HG03103 (cell line): ENCODE measurements around the gene CRX.
"Not testable (repeated sequence)": the region's sequence is repeated elsewhere in the genome, so short reads cannot be mapped to it uniquely, and the experiment has no call there.

Source experiments
- ATAC-seq: cut with Tn5 transposase; IDR thresholded peaks from one replicate; pipeline ENCODE4 v1.9.1; 2021; ENCODE audit warnings: low read depth; ENCODE audit not compliant: unreplicated experiment

The CRX gene

DNA sequence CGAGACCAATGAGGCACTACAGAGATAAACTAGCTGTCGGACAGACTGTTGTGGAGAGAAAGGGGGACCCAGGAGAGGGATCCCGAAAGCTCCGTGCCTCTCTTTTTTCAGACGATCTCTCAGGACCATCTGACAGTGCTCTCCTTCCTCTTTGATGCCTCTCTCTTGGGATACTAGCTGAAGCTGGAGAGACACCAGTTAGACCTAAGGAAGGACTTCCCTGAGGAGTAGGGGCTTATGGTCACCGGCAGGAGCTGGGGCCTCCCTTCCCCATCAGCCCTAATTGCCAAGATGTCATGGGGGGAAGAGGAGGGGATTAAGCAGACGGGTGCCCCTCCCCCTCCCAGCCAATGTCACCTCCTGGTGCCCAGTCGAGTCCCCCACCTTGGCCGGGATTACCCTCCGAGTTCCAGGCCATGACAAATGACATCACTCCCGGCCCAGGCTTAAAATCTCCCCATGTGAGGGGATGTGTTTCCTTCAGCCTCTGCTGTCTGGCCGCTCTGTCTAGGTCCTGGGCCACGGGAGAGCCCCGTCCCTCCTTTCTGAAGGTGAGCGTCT lies at the start of gene CRX:
CRX (plus strand) TSS at position 478 of the 561 bp plus-strand sequence. CDS start 12,507 bp downstream, outside the sequence.
- no peak for ATAC-seq

DNA sequence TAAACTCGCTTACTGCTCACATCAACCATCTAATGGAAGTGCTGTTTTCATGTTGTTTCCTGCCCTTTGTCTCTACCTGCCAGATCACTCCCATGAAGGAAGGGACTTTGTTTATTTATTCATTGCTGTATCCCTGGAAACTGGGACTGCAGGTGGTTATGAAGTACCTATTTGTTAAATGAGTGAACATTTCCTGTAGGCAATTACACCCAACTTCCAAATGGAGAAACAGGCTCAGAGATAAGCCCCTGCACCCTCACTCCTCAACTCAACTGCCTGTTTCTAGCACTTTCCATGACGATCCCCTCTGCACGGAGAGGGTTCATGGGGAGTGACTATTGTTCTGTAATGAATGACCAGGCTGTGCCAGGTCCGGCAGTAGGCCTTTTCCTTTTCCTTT lies 45.2 kb upstream of the CRX start:
- no peak for ATAC-seq

DNA sequence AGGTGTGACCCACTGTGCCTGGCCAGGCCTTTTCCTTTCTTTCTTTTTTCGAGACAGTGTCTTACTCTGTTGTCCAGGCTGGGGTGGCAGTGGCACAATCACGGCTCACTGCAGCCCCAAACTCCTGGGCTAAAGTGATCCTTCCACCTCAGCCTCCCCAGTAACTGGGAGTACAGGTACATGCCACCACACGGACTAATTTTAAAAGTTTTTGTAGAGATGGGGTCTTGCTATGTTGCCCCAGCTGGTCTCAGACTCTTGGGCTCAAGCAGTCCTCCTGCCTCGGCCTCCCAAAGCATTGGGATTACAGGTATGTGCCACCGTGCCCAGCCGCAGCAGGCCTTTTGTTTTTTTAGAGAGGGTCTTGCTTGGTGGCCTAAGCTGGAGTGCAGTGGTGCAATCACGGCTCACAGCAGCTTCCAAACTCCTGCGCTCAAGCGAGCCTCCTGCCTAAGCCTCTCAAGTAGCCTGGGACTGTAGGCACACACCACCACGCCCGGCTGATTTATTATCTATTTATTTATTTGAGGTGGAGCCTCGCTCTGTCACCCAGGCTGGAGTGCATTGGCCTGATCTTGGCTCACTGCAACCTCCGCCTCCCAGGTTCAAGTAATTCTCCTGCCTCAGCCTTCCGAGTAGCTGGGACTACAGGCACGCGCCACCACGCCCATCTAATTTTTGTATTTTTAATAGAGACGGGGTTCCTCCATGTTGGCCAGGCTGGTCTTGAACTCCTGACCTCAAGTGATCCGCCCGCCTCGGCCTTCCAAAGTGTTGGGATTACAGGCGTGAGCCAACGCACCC lies 44.3 kb upstream of the CRX start:
- ATAC-seq = not testable (repeated sequence)

DNA sequence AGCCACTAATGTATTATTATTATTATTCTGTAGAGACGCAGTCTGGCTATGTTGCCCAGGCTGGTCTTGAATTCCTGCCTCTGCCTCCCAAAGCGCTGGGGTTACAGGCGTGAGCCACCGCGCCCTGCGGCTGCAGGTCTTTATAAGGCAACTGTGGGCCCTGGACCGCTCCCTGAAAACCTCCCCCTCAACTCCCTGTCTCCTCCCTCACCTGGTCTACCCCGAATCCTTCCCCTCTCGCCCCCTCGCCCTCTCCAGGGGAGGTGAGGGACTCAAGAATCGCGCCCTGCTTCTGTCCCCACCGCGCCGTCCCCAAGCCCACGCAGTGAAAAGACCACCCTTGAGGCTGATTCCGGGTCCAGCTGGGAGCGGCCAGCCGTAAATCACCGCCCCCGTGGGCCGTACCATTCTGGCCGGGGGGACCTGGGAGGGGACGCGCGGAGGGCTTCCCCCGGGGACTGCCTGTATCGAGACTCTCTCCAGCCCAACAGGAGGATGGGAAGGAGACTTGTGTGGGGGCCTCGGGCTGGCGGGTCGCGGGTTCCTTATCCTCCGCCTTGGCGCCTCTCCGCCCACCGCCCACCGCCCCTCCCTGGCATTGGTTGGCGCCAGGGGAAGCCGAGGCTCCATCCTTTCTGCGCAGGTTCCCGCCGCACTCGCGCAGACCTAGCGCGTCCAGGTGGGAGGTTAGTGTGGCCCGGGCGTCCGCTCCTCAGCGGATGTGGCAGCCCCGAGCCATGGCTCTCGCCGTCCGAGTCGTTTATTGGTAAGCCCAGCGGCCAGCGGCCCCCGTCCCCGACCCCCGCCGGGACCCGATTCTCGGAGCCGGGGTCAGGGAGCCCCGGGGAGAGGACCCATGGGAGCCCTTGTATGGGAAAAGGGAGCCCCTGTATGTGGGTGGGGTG lies 43.4 kb upstream of the CRX start, which contains the start of gene SELENOW:
SELENOW (plus strand) TSS at position 655 of the 905 bp plus-strand sequence; CDS start at position 738, 83 bp downstream.
- ATAC-seq = no peak

DNA sequence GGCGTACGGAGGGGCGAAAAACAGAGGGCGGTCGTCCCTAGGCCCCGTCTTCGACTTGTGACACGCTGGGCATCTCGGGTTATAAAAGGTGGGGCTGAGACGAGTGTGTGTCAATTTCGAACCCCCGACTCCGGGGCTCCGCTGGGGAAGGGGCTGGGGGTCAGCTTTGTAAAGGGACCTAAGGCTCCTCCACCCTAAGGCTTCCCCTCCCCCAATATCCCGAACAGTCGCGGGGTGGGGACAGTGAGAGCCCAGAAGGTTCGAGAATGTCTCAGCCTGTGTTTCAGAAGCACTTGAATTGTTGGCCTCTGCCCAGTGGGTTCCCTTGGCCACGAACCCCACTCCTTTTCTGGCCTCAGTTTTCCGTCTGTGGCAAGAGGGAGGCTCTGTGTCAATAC lies 42.8 kb upstream of the CRX start:
- ATAC-seq = no peak

DNA sequence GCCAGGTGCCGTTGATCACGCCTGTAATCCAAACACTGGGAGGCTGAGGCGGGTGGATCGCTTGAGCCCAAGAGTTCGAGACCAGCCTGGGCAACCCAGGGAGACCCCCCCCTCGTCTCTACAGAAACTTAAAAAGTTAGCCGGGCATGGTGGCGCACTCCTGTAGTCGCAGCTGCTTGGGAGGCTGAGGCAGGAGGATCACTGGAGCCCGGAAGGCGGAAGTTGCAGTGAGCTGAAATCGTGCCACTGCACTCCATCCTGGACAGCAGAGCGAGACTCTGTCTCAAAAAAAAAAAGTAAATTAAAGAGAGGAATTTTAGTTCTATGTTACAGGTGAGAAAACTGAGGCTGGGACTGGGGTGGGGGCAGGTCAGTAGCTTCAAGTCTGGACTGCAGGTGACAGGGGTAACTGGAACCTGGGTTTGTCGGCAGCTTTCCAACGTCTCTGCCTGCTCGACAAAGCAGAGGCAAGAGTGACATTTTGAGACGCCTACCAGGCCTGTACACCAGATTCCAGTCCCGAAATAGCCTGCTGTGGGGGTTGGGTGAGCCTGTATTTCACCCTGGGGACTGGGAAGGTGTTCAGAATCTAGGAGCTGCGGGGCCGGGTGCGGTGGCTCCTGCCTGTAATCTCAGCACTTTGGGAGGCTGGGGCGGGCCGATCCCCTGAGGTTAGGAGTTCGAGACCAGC lies 42.1 kb upstream of the CRX start:
- ATAC-seq = no peak

DNA sequence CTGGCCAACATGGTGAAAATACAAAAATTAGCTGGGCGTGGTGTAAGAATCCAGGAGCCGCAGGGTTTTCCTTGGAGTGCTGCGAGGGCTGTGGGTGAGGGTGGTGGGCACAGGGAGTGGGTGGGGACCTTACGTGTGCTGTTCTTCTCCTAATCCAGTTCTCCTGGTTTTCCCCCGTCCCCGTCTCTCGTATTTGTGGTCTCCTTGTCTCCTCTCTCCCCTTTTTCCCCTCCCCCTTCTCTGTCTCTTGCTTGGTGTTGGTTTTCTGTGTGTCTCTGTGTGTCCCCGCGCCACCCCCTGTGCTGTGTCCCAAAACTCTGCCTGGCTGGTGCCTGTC lies 41.6 kb upstream of the CRX start:
- no peak for ATAC-seq

DNA sequence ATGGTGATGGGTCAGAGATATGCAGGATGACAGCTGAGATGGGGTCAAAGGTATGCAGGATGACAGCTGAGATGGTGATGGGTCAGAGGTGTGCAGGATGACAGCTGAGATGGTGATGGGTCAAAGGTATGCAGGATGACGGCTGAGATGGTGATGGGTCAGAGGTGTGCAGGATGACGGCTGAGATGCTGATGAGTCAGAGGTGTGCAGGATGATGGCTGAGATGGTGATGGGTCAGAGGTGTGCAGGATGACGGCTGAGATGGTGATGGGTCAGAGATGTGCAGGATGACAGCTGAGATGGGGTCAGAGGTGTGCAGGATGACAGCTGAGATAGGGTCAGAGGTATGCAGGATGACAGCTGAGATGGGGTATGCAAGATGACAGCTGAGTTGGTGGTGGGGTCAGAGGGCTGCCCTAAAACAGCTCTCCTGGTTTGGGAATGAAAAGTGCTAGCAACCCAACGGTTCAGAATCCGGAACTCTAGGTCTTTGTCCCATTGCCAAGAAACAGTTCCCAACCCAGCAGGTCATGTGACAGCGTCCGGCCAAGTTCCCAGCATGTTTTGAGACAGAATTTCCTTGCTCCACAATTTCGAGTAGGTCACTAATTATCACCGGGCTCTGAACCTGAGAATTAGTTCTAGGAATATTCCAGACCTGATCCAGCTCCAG lies 40.0 kb upstream of the CRX start:
- no peak for ATAC-seq

DNA sequence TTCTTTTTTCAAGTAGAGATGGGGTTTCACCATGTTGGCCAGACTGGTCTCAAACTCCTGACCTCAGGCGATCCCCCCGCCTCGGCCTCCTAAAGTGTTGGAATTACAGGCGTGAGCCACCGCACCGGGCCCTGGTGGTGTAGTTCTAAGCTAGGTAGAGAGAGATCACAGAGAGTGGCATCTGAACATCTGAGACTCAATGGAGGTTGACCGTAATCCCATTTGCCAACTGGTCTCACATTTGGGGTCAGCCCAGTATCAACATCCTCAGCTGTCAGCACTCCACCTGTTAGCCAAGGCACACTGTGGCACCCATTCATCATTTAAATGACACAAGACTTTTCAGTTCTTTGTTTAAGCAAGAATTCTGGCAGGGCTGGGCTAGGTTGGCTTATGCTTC lies 35.2 kb upstream of the CRX start:
- ATAC-seq = no peak

DNA sequence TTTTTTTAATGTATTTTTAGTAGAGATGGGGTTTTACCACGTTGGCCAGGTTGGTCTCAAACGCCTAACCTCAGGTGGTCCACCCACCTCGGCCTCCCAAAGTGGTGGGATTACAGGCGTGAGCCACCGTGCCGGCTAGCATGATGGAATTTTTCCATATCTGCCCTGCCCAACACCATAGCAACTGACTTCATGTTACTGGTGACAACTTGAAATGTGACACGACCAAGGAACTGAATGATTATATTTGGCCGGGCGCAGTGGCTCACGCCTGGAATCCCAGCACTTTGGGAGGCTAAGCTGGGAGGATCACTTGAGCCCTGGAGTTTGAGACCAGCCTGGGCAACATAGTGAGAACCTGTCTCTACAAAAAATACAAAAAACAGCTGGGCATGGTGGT lies 34.4 kb upstream of the CRX start:
- not testable (repeated sequence) for ATAC-seq

DNA sequence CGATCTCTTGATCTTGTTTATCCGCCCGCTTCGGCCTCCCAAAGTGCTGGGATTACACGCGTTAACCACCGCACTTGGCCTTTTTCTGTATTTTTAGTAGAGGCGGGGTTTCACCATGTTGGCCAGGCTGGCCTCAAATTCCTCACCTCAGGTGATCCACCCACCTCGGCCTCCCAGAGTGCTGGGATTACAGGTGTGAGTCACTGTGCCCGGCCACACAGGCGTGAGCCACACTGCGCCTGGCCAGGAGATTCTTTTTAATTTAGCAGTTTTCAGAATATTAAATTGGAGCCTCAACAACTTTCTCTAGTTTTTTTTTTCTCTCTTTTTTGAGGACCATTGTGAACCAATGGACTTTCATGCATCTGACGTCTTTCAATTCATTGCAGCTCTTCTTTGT lies 31.9 kb upstream of the CRX start:
- ATAC-seq = not testable (repeated sequence)

DNA sequence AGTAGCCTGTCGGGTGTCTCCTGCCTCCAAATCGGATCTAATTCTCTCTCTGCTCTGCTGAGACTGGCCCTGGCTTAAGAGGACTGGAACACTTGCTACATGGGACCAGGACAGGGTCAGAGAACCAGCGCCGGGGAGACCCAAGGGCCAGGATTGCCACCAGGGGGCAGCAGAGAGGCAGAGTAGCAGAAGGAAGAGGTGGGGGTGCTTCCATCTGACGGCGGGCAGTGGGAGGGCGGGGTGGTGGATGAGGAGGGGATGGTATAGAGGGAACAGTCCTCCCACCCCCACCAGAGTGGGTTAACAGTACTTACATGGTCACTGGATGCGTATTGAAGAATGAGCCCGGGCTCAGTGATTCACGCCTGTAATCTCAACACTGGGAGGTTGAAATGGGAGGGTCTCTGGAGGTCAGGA lies 31.3 kb upstream of the CRX start:
- ATAC-seq = no peak

DNA sequence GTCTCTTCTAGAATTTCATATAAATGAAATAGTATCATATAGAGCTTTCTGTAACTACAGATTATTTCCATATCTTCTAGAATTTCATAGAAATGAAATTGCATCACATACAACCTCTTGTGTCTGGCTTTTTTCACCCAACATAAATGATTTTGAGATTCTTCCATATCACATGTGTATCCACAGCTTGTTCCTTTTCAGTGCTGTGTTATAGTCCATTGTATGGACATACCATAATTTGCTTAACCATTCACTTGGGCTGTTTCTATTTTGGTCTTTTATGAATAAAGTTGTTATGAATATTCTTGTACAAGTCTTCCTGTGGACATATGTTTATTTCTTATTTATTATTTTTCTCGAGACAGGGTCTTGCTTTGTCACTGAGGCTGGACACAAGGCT lies 29.1 kb upstream of the CRX start:
- ATAC-seq = no peak

DNA sequence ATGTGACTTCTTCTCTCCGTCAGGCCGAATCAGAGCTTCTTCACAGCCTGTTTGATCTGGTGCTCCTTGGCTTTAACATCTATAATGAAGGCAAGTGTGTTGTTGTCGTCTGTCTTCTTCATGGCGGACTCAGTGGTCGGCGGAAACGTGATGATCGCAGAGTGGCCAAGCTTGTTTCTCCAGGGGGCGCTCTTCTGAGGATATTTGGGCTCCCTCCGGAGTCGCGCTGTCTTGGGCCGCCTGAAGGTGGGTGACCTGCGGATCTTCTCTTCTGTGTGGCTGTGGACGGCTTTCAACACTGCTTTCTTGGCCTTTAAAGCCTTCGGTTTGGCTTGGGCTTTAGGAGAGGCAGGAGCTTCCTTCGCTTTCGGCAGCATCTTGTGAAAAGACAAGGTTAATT lies 27.2 kb upstream of the CRX start:
- ATAC-seq = no peak

DNA sequence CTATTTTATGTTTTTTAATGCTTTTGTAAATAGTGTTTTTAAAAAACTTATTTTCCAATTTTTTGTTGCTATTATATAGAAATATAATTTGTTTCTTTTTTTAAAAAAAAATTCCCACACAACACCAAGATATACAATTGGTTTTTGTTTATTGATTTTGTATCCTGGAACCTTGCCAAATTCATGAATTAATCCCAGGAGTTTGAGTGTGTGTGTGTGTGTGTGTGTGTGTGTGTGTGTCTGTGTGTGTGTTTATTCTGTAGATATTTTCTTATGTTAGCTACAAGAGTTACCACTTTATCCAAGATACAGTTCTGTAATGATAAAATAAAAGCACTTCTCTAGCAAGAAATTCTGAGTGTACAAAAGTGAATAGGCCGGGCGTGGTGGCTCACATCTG lies 25.0 kb upstream of the CRX start:
- no peak for ATAC-seq

DNA sequence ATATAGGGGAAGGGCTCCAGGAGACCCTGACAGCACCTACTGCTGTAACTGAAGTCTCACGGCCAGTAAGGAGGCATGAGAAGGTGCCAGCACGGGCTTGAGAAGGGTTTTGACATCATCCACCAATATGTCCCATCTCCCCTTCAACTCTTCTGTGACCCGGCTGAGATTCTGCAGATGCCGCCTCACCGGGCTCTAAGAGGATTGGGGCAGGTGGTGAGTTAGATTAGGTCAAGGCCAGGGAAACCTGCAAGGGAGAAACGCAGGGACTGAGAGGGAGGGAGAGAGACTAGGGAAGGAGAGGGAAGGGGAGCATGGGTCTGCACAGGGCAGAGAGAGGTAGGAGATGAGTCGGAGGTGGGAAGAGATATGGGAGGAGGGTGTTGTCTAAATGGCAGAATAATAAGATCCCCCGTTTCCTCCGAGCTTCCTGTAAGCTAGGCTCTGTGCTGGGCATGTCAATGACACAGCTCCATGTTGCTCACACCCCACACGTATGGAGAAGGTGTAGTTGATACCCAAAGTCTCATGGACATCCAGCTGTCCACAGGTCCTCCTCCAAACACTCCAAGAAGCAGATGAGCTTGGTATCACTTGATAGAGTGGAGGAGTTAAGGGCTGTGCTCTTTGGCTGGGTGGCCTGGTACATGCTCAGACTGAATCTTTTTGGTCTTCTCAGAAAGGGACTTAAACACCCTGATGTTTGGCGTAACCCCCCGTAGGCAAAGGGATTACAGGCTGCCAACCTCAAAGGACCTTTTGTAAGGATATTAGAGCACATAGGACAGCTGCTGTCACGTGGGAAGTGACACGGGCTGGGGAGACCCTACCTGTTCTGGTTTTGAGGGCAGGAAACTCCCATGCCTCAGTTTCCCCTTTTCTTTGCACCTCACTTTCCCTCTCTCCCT lies 23.5 kb upstream of the CRX start:
- no peak for ATAC-seq

DNA sequence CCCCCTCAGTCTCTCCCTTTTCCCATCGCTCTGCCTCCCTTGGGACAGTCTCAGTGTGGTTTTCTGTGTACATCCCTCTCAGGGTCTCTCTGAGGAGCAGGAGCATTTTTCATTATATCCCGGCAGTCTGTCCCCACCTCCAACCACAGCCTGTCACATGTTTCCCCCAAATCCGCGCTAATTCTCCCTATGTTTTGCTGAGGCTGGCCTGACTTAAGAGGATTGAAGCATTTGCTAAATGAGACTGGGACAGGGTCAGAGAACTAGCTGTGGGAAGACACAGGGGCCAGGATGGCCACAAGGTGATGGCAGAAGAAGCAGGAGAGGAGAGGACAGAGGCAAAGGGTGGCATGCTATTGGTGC lies 22.9 kb upstream of the CRX start:
- no peak for ATAC-seq

DNA sequence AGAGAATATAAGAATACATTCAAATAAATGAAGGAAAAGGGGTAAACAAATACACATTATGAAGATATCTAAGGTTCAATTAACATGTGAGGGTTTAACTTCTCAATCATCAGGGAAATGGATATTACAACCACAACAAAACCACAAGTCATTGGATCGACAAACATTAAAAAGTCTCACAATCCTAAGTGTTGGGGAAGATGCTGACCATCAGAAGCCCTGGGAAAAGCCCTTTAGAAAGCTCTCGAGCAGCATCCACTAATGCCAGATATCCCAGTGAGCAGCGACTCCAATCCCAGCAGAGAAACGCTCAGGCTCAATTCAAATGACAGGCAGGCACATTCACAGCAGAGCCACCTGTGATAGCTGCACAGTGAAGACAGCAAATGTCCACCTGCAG lies 20.5 kb upstream of the CRX start:
- ATAC-seq = no peak

DNA sequence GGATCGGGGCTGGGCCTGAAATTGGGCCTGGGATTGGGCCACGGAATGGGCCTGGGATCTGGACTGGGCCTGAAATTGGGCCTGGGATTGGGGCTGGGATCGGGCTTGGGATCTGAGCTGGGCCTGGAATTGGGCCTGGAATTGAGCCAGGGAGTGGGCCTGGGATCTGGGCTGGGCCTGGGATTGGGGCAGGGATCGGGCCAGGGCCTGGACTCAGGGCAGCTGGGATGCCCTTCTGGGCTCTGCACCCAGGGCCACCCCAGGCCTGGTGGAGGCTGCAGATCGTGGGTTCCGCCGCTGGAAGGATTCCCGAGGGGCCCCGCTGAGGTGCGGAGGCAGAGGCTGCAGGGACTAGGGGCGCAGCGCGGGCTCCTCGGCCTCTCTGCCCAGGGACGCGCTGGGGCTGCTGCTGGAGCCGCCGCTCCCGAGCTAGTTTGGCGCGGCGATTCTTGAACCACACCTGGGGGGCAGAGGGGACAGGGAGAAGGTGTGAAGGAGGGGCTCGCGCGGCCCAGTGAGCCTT lies 19.2 kb upstream of the CRX start:
- no peak for ATAC-seq
